Hepatocyte (in vitro differentiated cells): Measurements from ENCODE around the gene COPZ2. TPM values are rescaled to one million over a fixed set of nuclear protein-coding genes. Genes with fewer than 3 reads are reported as not detected.
A peak's percentile ranks its signal among the peaks of the same experiment; 100 is the strongest.

ENCODE experiments used
- DNase-seq: peaks from one replicate; pipeline ENCODE4 v3.0.0-alpha.2; 2016; ENCODE audit warnings: low spot score
- H2AFZ ChIP-seq: fragments of 200-600 bp; sonication (generic); 2 replicates; pipeline ENCODE4 v1.6.0; 2016; ENCODE audit warnings: antibody characterized with exemption, mild to moderate bottlenecking
- H3K27ac ChIP-seq: fragments of 200-600 bp; sonication (generic); 2 replicates; pipeline ENCODE4 v1.5.1; 2016; ENCODE audit warnings: mild to moderate bottlenecking
- H3K27me3 ChIP-seq: fragments of 200-600 bp; sonication (generic); 2 replicates; pipeline ENCODE4 v1.6.1; 2016
- H3K36me3 ChIP-seq: fragments of 200-600 bp; sonication (generic); replicated peaks from 2 replicates; pipeline ENCODE4 v1.5.1; 2016; ENCODE audit warnings: low read depth; ENCODE audit not compliant: insufficient read depth
- H3K4me1 ChIP-seq: fragments of 200-600 bp; sonication (generic); 2 replicates; pipeline ENCODE4 v1.5.1; 2016; ENCODE audit warnings: mild to moderate bottlenecking, moderate library complexity; ENCODE audit not compliant: insufficient read depth
- H3K4me2 ChIP-seq: fragments of 200-600 bp; sonication (generic); 2 replicates; pipeline ENCODE4 v1.6.0; 2016
- H3K4me3 ChIP-seq: fragments of 200-600 bp; sonication (generic); 2 replicates; pipeline ENCODE4 v1.5.1; 2016; ENCODE audit warnings: mild to moderate bottlenecking
- H3K79me2 ChIP-seq: fragments of 200-600 bp; sonication (generic); 2 replicates; pipeline ENCODE4 v1.6.0; 2017; ENCODE audit warnings: mild to moderate bottlenecking
- H3K9me2 ChIP-seq: fragments of 200-600 bp; sonication (generic); replicated peaks from 2 replicates; pipeline ENCODE4 v1.6.0; 2017; ENCODE audit warnings: mild to moderate bottlenecking; ENCODE audit not compliant: insufficient read depth
- H3K9me3 ChIP-seq: fragments of 200-600 bp; sonication (generic); 2 replicates; pipeline ENCODE4 v1.5.1; 2016; ENCODE audit warnings: low read depth, mild to moderate bottlenecking
- H4K20me1 ChIP-seq: fragments of 200-600 bp; sonication (generic); 2 replicates; pipeline ENCODE4 v1.6.0; 2016; ENCODE audit warnings: mild to moderate bottlenecking; ENCODE audit not compliant: insufficient read depth, poor library complexity, severe bottlenecking
- EZH2 ChIP-seq: fragments of 200-600 bp; sonication (generic); IDR thresholded peaks from 2 replicates; pipeline ENCODE4 v1.6.1; 2016; ENCODE audit warnings: antibody characterized with exemption, mild to moderate bottlenecking, borderline replicate concordance
- EZH2phosphoT487 ChIP-seq: fragments of 200-600 bp; sonication (generic); IDR thresholded peaks from one replicate; pipeline ENCODE4 v1.6.1; 2018; ENCODE audit warnings: antibody characterized with exemption, mild to moderate bottlenecking, low read depth, moderate library complexity; ENCODE audit not compliant: unreplicated experiment, severe bottlenecking
- WGBS: methylation state at CpG from one replicate; pipeline ENCODE4 v1.1.6; 2016; ENCODE audit warnings: low lambda C conversion rate; ENCODE audit errors: missing lambda C conversion rate; 5-methylcytosine and 5-hydroxymethylcytosine counted together
- polyA plus RNA-seq: library from polyadenylated mRNA; unstranded; fragments of >200 nt; fragmentation: Nextera tagmentation; extraction: Ambion mirVana; gene quantifications from 2 replicates; pipeline ENCODE4 v1.2.1, GENCODE V29; 2016
- total RNA-seq: library from RNA; depleted of rRNA; stranded (reverse); fragments of >200 nt; gene quantifications from 2 replicates; pipeline ENCODE4 v1.2.3, GENCODE V29; 2014
- TF ChIP-seq, protein P1 (sequence below): fragments of 200-600 bp; sonication (generic); IDR thresholded peaks from 2 replicates; pipeline ENCODE4 v1.5.1; 2016; ENCODE audit warnings: antibody characterized with exemption, mild to moderate bottlenecking; ENCODE audit not compliant: poor library complexity

Gene COPZ2
- total and polyA plus RNA-seq, 2 experiments from 2014 or later = 36.0 to 139 TPM

DNA sequence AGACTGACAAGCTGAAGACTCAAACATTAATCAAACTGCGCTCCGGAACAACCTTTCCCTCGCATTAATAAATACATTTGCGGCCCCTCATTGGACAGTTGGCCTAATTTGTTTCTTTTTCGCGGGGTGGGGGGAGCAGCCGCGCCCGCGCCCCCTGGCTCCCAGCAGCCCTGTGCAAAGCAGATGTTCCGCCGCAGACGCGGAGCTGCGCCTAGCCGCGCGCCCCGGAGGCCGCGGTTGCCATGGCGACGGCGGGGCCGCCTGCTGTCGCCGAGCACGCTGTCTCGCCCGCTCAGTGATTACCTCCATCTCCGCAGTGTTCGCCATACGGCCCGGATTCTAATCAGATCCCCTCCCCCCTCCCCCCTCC lies 25.5 kb downstream of the COPZ2 start:
- no peak for TF ChIP-seq EZH2
- TF ChIP-seq, protein P1, sequence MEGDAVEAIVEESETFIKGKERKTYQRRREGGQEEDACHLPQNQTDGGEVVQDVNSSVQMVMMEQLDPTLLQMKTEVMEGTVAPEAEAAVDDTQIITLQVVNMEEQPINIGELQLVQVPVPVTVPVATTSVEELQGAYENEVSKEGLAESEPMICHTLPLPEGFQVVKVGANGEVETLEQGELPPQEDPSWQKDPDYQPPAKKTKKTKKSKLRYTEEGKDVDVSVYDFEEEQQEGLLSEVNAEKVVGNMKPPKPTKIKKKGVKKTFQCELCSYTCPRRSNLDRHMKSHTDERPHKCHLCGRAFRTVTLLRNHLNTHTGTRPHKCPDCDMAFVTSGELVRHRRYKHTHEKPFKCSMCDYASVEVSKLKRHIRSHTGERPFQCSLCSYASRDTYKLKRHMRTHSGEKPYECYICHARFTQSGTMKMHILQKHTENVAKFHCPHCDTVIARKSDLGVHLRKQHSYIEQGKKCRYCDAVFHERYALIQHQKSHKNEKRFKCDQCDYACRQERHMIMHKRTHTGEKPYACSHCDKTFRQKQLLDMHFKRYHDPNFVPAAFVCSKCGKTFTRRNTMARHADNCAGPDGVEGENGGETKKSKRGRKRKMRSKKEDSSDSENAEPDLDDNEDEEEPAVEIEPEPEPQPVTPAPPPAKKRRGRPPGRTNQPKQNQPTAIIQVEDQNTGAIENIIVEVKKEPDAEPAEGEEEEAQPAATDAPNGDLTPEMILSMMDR = no peak
- no peak for TF ChIP-seq EZH2phosphoT487
- H3K79me2 ChIP-seq = no peaks in the 10 kb centered on the region
- H3K27me3 ChIP-seq = peaks cover 11% of the 10 kb centered on the region
- WGBS = 1% methylated on average over 28 of the region's 34 CpGs
- no peaks in the 10 kb centered on the region for H3K36me3 ChIP-seq
- no peaks in the 10 kb centered on the region for H3K9me2 ChIP-seq
- H3K4me3 ChIP-seq = peak overlapping the region; percentile 34
- H3K4me2 ChIP-seq = peak overlapping the region; percentile 96
- DNase-seq = peak; percentile 72
- H4K20me1 ChIP-seq = no peaks in the 10 kb centered on the region
- H2AFZ ChIP-seq = peak overlapping the region; percentile 71
- no peak overlapping the region for H3K27ac ChIP-seq
- H3K4me1 ChIP-seq = peaks cover 28% of the 10 kb centered on the region
- H3K9me3 ChIP-seq = no peaks in the 10 kb centered on the region

DNA sequence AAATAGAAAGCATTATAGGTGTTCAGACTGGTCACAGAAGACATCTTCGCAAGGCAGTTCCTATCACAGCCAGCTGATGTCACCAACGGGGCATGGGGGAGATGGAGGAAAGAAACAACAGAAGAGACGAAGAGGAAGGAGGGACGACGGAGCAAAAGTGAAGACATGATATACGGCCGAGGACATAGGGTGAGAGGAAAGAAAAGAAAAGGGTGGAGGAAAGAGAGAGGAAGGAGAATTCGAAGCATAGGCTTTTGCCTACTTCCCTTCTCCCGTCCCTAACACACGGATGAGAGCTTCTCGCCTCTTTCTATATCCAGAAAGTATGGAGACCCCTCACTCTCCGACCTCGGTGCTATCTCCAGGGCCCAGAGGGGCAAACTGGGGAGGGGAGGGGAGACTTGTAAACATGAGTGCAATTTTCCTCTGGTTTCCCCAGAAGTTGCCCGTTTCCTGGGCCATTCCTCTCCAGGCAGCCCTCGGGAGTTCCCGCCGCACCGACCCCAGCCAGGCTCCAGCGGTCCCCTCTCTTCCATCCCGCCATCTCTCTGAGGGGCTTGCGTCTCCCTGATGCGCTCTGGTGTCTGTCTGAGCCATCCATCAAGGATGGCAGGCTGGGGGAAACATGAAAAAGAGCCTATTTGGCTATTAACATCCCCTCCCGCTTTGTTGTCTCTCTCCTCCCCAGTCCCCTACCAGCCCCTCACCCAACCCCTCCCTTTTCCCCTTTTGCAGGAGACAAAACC lies 26.0 kb downstream of the COPZ2 start:
- no peaks in the 10 kb centered on the region for H3K9me3 ChIP-seq
- peak overlapping the region; percentile 71 for H2AFZ ChIP-seq
- DNase-seq = peak; percentile 57

DNA sequence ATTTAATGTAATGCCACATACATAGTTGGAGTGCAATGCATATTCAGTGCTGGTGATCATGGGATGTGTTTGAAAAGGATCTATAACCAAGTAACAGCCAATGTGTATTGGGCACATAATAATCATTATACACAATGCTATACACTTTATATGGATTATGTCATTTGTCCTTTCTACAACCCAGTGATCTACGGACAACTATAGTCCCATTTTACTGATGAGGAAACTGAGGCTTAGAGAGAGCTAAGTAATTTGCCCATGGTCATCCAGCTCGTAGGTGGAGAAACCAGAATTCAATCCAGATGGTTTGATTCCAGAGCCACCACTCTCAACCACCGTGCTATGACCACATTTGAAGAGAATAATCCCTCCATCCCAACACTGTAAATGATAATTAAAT lies 27.4 kb downstream of the COPZ2 start:
- Histone ChIP-seq H3K27ac (no peak overlapping the region), H2AFZ (no peak overlapping the region), H3K36me3 (no peaks in the 10 kb centered on the region), H4K20me1 (no peaks in the 10 kb centered on the region), H3K9me2 (no peaks in the 10 kb centered on the region), H3K79me2 (no peaks in the 10 kb centered on the region), H3K9me3 (no peaks in the 10 kb centered on the region), H3K4me2 (no peak overlapping the region), H3K4me1 (peaks cover 21% of the 10 kb centered on the region), H3K27me3 (peaks cover 11% of the 10 kb centered on the region), H3K4me3 (no peak overlapping the region)
- 97% methylated on average over 3 of the region's 3 CpGs for WGBS
- TF ChIP-seq EZH2 = no peak
- no peak for TF ChIP-seq EZH2phosphoT487
- TF ChIP-seq, protein P1 = no peak
- no peak for DNase-seq

More for the DNA sequence above, 26.0 kb downstream of the COPZ2 start:
- Histone ChIP-seq H3K9me2 (no peaks in the 10 kb centered on the region), H3K79me2 (no peaks in the 10 kb centered on the region), H3K4me2 (peak overlapping the region; percentile 96), H4K20me1 (no peaks in the 10 kb centered on the region), H3K27me3 (peaks cover 11% of the 10 kb centered on the region), H3K27ac (no peak overlapping the region), H3K4me1 (peaks cover 28% of the 10 kb centered on the region), H3K4me3 (peak overlapping the region; percentile 34), H3K36me3 (no peaks in the 10 kb centered on the region)
- TF ChIP-seq, protein P1 = peak; percentile 48
- TF ChIP-seq EZH2 = no peak
- WGBS = 5% methylated on average over 22 of the region's 23 CpGs
